Left forelimb (tissue), 1 donor: ENCODE measurements around the gene NQO1.
"Not testable (repeated sequence)": the region's sequence is repeated elsewhere in the genome, so short reads cannot be mapped to it uniquely, and the experiment has no call there.

Experiments
- DNase-seq: peaks from one replicate; pipeline ENCODE4 v3.0.0-alpha.2; 2018; ENCODE audit warnings: low spot score

NQO1 gene

GRCh38 chr16:69741951-69742904 is 15.9 kb upstream of the NQO1 start:
- DNase-seq = no peak

- DNase-seq = no peak
These were observed 15.2 kb upstream of the NQO1 start for GRCh38 chr16:69741519-69741918.

DNA sequence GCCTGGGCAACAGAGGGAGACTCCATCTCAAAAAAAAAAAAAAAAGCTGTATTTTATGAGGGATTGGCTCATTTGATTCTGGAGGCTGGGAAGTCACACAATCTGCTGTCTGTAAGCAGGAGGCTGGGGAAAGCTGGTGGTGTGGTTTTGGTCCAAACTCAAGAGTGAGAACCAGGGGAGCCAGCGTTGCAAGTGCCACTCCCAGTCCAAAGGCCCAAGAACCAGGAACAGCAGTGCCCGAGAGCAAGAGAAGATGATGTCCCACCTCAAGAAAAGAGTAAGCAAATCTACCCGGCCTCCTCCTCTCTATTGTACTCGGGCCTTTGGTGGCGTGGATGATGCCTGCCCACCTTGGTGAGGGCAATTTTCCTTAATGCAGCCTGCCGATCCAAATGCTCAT is 5.7 kb upstream of the NQO1 start:
- no peak for DNase-seq

DNA sequence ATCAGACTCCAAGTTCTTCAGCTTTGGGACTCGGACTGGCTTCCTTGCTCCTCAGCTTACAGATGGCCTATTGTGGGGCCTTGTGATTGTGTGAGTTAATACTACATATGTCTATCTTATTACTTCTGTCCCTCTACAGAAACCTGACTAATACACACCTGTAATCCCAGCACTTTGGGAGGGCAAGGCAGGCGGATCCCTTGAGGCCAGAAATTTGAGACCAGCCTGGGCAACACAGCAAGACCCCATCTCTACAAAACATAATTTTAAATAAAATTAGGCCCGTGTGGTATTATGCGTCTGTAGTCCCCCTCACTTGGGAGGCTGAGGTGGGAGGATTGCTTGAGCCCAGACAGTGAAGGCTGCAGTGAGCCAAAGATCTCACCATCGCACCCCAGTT is 4.9 kb upstream of the NQO1 start:
- not testable (repeated sequence) for DNase-seq

GRCh38 chr16:69729030-69729429 is 2.7 kb upstream of the NQO1 start:
- not testable (repeated sequence) for DNase-seq

DNA sequence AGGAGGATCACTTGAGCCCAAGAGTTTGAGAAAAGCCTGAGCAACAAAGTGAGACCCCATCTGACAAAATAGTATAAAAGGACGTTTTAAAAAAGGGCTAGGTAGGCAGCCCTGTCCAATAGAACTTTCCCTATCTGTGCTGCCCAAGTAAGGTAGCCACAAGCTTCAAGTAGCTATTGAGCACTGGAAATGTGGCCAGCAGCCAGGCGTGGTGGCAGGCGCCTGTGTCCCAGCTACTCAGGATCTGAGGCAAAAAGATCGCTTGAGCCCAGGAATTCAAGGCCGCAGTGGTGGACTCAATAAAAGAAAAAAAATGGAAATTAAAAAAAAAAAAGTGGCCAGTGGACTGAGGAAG is 1.5 kb upstream of the NQO1 start:
- DNase-seq = no peak

DNA sequence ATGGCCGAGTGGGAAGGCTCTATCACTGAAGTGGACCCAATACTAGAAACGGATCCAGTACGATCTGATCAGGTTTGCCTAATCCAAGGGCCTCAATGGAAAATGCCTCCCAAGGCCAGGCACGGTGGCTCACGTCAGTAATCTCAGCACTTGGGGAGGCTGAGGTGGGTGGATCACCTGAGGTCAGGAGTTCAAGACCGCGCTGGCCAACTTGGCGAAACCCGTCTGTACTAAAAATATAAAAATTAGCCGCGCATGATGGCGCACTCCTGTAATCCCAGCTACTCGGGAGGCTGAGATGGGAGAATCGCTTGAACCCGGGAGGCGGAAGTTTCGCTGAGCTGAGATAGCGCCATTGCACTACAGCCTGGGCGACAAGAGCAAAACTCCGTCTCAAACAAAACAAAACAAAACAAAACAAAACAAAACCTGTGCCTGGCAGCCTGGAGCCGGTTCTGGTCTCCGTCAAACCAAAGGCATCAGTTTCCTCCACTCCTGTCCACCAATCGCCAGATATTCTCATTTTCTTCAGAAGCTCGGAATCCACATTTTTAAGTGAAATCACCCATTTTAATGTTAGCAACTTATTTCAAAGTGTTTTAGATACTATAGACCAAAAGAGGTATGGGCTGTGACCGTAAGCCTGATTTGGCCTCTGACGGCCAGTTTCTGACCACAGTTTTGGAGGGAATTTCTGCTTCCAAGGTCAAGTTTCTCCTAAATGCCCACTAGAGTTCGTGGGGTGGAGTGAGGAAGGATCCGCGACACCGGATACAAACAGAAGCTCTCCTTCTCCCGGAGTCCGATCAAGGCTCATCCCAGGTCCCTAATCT is 664 bp downstream of the NQO1 start:
- peak; percentile 41 for DNase-seq

DNA sequence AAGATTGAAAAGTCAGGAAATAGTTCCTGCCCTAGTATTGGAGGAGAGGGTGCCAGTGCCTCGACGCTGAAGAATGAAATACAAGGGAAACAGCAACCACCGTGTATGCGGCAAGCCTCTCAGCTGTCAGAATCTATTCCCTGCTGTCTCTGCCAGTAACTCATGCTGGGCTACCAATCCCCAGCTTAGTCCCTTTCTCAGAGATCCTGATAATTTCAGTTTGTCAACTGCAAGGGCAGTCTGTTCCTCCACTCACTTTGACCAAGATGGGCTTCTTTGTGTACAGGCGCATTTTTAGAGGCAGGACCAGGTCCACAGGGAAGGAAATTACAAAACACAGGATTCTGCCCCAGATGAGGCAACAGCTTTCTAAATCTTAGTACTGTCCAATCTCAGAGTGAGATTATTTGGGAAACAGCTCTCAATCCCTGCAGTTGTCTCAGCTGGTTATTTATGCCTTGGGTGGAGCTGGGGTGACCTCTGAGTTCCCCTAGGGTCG is 1.3 kb downstream of the NQO1 start:
- peak; percentile 28 for DNase-seq

GRCh38 chr16:69724414-69724873 is 1.9 kb downstream of the NQO1 start:
- peak; percentile 4 for DNase-seq

- peak; percentile 8 for DNase-seq
These were observed 4.9 kb downstream of the NQO1 start for GRCh38 chr16:69721441-69721957.

DNA sequence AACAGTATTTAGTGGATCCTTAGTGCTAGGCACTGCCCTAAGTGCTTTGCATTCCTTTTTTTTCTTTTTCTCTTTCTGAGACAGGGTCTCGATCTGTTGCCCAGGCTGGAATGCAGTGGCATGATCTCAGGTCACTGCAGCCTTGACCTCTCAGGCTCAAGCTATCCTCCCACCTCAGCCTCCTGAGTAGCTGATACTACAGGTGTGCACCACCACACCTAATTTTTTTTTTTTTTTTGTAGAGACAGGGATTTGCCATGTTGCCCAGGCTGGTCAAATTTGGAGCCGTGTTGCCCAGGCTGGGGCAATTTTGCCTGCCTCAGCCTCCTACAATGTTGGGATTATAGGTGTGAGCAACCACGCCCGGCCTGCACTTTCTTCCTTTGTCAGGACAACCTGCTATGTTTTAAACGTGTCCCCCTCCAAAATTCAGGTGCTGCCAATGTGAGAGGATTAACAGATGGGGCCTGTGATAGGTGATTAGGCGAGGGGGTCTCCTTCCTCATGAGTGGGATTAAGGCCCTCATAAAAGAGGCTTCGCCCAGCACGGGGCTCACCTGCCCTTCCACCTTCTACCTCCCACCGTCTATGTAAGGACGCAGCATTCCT is 5.4 kb downstream of the NQO1 start:
- DNase-seq = peak; percentile 33

DNA sequence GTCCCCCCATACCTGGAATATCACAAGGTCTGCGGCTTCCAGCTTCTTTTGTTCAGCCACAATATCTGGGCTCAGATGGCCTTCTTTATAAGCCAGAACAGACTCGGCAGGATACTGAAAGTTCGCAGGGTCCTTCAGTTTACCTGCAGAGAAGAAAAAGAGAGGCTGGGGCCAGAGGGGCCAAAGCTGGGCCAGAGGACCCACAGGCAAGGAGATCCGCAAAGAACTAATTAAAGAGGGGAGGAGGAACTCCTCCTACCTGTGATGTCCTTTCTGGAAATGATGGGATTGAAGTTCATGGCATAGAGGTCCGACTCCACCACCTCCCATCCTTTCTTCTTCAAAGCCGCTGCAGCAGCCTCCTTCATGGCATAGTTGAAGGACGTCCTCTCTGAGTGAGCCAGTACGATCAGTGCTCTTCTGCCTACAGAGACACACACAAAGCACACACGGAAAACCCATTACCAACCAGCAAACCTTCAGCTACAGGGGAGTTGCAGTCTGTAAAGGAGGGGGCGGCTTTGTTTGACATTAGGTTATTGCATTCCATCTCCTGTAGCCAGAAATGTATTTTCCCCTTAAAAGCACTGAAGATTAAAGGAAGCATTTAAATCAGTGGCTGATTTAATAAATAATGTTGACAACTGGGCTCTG is 8.1 kb downstream of the NQO1 start:
- peak; percentile 26 for DNase-seq

DNA sequence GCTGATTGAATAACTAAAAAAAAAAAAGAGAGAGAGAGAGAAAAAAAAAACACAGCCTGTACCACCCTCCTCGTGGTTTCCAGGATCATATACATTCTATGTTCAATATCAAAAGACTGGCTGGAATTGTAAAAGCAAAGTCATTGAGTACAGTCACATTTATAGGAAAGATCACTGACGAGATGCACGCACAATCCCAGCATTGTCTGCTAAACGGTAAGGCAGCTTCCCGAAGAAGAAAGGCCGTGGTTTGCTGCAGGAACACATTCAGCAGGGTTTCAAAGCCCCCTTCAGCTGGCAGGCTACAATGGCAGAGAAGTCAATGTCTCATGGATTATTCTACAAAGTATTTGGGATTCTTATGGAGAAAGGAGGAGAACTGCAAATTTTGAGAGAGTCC is 9.3 kb downstream of the NQO1 start:
- DNase-seq = no peak

GRCh38 chr16:69712914-69713581 is 13.3 kb downstream of the NQO1 start:
- no peak for DNase-seq

DNA sequence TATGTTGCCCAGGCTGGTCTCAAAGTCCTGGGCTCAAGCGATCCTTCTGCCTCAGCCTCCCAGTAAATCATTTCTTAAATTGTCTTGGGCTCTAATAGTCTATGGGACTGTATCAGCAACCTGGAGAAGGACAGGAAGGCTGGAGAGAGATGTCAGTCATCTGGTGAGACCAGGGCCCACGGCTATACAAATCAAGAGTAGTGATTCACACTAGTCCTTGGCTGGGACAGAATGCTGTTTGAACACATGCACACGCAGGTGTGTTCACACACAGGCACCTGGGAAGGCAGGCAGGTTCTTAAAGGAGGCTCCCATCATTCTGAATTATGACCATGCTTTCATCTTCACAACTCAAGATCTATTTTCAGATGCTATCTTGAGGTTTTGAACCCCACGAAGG is 14.1 kb downstream of the NQO1 start:
- no peak for DNase-seq

DNA sequence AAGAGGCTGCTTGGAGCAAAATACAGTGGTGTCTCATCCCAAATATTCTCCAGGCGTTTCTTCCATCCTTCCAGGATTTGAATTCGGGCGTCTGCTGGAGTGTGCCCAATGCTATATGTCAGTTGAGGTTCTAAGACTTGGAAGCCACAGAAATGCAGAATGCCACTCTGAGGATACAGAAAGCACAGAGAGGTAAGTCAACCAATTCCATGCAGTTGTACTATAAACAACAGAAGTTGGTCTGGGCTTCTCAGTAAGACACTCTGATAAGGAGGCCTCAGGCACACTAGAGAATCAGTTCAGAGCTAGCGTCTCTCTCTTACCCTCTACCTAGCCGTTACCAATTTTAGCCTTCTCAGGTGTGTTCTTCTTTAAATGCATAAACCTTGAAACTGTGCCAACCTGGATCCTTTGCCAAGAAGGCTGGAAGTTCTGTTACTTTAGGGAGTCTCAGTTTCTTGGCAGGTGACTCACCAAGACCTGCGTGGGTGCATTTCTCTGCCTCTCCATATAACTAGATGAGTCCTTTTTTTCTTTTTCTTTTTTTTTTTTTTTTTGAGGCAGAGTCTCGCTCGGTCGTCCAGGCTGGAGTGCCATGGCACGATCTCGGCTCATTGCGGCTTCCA is 15.1 kb downstream of the NQO1 start:
- no peak for DNase-seq

GRCh38 chr16:69709456-69710084 is 16.8 kb downstream of the NQO1 start:
- no peak for DNase-seq

GRCh38 chr16:69707920-69708683 is 18.3 kb downstream of the NQO1 start:
- no peak for DNase-seq

GRCh38 chr16:69706975-69707340 is 19.4 kb downstream of the NQO1 start:
- DNase-seq = no peak
